ENCODE measurements around the gene NTM.

NTM gene

DNA sequence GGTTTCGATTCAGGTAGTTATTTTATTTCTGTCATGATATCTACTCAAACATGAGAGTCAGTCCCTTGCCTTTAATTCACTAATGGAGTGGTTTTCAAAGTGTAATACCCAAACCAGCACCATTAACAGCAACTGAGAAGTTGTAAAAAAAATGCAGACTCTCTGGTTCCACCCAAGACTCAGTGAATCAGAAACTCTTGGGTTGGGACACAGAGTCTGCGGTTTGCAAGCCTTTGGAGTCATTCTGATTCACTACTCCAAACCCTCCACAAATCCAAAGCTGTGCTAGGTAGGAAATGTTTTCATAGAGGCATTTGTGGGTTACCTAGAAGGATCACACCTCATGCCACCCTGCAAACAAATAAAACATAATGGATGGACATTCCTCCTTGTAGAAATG, 340.1 kb downstream of the NTM start:
- no peak for DNase-seq (ENCODE audit: low read depth in 1 of 2, low spot score in 1 of 2)

DNA sequence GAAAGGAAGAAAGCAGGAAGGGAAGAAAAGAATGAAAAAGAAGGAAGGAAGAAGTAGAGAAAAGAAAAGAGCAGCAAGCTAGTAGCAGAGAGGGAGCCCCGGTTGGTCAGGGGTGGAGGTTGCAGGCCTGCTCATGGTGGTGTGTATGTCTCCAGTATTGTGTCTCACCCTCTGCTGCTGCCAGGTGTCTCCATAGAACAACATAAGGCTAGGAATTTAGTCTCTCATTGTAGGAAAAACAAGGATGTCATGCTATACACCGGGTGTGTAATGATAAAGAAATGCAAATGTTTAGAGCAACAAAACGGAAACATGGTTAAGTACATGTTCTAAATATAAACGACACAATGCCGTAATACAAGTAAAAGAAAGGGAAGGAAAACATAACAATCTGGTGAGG, 342.5 kb downstream of the NTM start:
- DNase-seq (ENCODE audit: low read depth in 1 of 2, low spot score in 1 of 2): no peak

DNA sequence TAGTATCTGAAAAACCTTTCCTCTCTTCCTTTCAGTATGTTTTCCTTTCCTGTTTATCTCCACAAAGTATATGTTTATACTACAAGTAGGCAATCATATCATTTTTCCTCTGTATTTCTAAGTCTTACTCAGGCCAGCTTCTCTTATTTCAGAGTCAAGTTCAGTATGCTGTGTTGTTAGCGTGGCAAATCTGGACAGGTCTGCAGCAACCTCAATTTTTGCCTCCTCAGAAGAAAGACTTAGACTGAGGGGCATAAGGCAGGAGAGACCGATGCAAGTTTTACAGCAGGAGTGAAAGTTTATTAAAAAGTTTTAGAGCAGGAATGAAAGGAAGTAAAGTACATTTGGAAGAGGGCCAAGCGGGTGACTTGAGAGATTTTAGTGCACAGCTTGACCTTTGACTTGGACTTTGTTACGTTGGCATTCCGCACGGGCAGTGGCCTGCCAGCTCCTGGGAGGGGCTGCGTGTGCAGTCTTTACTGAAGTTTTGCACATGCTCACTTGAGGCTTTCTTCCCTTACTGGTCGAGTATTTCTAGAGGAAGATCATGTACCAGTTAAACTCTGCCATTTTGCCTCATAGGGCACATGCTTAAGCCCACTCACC, 343.2 kb downstream of the NTM start:
- no peak for DNase-seq (ENCODE audit: low read depth in 1 of 2, low spot score in 1 of 2)

DNA sequence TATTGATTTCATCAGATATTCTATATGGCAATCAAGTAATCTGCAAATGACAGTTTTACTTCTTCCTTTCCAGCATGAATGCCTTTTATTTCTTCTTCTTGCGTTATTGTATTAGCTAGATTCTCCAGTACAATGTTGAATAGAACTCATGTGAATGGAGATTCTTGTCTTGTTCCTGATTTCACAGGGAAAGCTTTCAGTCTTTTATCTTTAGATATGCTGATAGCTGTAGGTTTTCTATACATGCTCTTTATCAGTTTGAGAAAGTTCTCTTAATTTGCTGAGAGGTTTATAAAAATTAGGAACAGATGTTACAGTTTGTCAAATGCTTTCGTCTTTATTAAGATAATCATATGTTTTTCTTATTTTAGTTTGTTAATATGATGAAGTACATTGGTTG, 347.2 kb downstream of the NTM start:
- no peak for DNase-seq (ENCODE audit: low read depth in 1 of 2, low spot score in 1 of 2)

DNA sequence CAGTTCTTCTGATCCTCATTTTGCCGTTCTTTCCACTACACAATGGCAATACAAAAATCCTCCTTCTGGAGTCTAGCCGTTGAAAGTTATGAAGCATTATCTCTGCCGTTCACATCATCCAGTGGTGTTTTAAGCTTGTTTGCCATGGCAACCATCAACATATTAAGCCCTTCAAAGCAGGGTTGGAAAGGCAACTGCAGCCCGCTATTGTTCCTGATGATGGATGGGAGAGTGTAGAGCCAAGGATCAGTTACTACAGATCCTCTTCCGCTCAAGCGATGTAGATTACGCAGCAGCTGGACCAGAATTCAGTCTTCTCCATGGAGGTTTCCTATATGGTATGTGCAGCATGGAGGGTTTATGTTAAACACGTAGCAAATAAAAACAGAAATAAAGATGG, 352.7 kb downstream of the NTM start:
- DNase-seq (ENCODE audit: low read depth in 1 of 2, low spot score in 1 of 2): no peak

DNA sequence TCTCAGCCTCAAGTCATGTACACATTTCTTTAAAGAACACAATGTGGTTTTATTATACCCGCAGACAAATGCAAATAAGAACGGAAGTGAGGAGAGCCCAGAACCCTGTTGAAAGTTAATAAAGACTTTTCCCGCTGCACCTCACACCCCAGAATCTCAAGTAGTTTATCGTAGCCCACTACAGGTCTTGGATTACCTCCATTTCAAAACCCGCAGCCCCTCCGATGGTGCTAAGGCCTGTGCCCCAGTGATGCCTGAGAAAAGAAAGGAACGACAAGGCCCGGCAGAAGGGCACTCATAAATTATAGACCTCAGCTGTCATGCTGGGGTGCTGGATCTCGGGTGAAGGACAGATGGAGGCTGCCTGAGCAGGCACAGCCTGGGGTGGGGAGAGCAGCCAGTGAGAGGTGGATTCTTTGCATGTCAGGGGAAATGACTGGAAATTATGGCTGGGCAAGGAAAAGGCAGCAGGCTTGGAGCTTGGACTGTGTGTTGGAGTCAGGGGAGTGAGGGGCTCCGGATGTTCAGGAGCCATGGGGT, 354.1 kb downstream of the NTM start:
- DNase-seq (ENCODE audit: low read depth in 1 of 2, low spot score in 1 of 2): no peak

DNA sequence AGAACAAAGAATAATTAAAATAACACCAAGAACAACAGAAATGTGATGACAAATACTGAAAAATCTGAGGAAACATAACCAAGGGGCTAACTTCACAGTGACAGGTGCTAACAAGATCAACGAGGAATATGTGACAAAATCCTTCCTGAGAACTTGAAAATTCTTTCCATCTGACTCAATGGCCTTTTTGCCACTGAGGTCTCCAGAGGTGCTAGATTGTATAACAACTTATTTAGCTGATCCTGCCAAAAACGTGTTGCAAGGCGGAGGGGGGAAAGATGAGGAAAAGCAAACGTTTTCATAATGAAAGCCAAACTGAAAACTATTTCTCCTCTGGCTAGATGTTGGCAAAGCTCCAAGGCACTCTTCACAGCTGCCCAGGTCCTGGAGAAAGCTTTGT, 364.5 kb downstream of the NTM start:
- no peak for DNase-seq (ENCODE audit: low read depth in 1 of 2, low spot score in 1 of 2)

DNA sequence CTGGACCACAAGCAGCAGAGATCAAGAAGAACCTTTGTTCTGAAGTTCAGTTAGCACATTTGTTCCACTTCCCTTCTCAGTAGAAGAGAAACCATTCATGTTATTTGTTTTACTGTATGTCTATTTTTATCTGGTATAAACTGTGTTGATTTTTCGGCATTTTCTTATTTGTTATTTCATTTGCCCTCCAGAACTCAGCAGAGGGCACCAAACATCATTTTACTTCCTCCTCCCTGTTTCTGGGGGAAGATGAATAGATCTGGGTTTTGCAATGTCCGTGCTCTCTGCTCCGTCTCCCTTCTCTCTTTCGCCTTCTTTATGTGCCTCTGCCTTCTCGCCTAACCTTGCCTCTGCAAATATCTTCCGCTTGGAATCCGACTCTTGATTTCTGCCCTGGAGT, 366.9 kb downstream of the NTM start:
- DNase-seq (ENCODE audit: low read depth in 1 of 2, low spot score in 1 of 2): no peak

DNA sequence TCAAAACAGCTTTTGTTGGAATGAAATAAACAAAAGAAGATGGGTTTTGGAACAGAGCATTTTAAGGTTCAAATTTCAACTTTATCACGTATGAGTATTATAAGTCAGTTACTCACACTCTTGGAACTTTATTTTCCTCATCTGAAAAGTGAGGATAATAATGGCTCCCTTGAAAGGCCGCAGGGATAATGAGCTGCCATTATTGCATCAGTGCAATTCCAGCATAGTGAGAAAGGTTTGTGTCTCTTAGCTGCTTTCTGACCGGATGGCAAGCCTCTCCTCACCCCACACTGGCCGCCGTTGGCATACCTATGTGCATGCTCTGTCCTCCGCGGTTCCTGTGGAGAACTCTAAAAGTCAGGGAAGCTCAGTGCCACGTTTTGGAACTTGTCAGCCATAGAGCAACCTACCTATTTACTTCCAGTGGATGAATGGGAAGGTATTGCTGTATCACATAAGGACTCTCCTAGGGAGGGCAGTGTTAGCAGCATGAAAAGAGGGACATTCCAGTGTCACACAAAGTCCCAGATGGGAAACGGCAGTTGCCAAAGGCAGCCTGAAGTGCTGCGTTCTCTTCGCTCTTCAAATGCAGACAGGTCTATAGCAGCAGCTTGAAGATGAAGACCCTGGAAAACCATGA, 368.9 kb downstream of the NTM start:
- DNase-seq (ENCODE audit: low read depth in 1 of 2, low spot score in 1 of 2): no peak

DNA sequence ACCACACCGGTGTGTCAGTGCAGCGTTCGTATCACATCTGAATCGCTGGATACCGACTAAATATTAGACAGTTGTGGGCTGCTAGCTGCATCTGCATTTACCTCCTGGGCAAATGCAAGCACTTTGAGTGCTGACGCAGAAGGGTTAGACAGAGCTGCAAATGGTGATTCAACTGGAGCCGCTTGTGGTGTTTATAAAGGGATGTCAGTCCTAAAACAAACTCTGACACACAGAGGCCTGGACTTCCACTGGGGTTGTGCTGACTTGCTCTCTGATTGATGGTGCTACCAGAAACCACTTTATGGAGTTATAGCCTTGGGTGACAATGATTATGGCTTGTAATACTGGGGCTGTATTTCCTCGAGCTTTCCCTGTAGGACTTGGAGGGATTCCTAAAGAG, 374.4 kb downstream of the NTM start:
- DNase-seq (ENCODE audit: low read depth in 1 of 2, low spot score in 1 of 2): no peak

DNA sequence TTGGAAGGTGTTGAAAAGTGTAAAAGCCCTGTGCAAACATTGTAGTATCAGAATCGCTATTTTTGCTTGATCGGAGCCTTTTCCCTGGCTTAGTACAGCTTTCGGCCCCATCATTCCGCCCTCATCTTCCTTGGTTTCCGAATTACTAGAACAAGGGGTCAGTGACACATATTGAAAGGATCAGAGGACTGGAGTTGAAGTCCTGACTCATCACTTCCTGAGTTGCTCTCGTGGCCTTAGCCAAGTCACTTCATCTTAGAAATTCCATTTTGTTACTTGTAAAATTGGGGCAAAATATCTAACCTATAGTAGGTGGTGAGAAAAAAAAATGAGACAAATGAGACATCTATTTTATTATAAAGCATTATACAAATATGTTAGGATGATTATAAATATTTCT, 375.0 kb downstream of the NTM start:
- DNase-seq (ENCODE audit: low read depth in 1 of 2, low spot score in 1 of 2): no peak

DNA sequence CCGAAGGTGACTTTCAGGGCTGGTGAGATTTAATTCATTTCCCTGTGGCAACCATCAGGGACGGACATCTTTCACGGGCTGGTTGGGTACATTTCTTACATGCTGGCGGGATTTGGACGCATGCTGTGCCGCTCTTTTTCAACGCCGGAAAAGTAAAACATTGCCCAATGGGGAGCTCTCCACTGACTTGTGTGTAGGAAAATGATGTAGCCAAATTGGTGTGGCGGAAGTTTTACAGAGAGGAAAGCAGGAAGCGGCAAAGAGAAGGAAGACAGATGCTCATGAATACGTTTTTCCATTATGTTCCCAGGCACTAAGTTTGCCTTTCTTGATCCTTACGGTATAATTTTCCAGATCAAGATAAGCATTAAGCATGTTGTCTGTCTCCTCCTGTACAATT, 375.8 kb downstream of the NTM start:
- no peak for DNase-seq (ENCODE audit: low read depth in 1 of 2, low spot score in 1 of 2)

DNA sequence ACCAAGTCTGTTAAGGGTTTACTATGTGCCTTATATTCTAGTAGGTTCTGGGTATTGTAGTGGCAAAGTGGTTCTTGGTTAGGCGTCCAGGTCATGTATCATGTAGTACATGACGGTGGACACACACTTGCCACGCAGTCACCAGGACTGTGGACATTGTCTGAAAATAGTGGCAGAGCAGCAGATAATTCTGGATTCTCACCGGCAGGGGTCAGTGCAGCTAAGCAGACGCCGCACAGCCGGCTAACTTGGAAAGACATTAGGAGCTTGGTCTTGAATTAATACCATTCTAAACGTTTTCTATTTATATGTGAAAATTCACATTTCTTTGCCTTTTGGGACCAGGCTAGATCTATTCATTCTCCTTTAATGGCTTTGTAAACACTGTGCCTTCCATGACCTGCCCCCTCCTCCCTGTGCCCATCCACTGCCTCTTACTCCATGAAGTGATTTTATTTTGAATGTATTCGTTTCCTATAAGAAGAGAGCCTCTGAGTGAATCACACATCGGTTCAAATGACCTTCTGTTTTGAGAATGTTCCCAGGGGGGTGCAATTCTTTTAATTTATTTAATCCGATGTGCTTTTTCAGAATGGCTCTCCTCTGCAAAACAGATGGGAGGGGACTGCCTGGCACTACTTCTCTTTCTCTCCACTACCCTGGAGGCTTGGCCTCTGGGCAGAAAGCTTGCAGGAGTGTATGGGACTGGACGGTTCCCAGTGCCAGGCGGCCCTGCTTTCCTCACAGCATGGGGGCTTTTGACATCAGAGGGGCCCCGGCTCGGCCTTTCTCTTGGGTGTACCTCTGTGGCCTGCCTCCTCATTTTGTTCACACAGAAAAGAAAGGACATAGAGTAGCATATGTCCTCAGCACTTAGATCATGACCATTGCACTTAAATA, 378.0 kb downstream of the NTM start:
- no peak for DNase-seq (ENCODE audit: low read depth in 1 of 2, low spot score in 1 of 2)

DNA sequence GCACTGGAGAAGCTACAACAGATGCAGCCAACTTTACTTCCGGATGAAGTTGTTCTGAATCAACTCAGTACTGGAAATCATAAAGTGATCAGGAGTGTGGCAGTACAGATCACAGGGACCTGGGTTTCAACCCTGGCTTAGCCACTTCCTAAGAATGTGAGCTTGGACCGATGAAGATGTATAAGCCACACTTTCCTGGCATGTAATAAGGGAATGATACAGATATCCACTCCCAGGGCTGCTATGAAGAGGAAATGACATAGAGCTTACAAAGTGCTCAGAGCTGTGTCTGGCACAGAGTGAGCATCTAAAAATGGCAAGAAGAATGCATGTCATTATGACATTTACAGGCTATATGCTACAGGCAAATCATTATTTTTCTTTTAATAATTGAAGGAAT, 378.7 kb downstream of the NTM start:
- DNase-seq (ENCODE audit: low read depth in 1 of 2, low spot score in 1 of 2): no peak

DNA sequence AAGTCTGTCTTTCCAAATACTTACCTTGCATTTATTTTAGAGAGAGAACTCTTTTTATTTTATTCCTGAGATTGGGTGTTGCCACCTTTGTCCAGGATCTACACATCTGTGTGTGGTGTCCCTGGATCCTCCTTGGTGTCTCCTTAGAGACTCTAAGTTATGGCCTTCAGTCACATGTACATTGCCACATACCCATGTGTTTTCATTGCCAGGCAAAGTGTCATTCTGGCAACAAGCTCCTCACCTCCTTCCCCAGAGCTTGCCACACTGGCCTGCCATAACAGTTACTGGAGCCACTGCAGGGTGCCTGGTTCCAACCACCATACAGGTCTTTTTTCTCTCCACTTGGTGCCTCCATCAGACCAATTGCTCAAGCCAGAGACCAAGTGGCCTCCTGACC, 379.7 kb downstream of the NTM start:
- no peak for DNase-seq (ENCODE audit: low read depth in 1 of 2, low spot score in 1 of 2)

DNA sequence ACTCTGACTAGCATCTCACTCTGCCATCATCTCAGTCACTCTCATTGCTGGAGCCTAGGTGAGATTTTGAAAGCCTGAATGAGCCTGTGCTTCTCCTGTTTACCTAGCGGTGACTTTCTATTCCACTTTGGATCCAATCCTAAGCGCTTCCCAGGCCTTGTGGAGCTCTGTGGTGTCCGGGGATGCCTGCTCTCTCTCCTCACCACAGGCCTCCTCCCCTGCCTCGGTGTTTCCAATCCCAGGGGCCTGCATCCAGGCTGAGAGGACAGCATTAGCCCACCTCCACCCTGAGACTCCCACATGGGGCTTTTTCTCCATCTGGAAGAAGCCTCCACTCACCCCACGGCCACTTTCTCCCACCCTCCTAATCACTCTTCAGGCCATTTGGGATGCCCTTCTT, 380.3 kb downstream of the NTM start:
- DNase-seq (ENCODE audit: low read depth in 1 of 2, low spot score in 1 of 2): no peak

DNA sequence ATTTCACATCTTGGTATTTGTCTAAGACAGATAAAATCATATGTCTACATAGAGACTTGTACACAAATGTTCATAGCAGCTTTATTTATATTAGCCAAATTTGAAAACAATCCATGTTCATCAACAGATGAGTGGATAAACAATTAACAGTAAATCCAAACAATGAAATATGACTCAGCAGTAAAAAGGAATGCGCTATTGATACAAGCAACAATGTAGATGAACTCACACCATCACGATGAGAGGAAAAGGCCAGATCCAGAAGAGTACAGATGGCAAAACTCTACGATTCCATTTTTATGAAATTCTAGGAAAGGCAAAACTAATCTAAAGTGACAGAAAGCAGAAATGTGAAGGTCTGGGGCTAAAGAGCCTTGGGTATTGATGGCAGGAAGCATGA, 384.3 kb downstream of the NTM start:
- DNase-seq (ENCODE audit: low read depth in 1 of 2, low spot score in 1 of 2): no peak

DNA sequence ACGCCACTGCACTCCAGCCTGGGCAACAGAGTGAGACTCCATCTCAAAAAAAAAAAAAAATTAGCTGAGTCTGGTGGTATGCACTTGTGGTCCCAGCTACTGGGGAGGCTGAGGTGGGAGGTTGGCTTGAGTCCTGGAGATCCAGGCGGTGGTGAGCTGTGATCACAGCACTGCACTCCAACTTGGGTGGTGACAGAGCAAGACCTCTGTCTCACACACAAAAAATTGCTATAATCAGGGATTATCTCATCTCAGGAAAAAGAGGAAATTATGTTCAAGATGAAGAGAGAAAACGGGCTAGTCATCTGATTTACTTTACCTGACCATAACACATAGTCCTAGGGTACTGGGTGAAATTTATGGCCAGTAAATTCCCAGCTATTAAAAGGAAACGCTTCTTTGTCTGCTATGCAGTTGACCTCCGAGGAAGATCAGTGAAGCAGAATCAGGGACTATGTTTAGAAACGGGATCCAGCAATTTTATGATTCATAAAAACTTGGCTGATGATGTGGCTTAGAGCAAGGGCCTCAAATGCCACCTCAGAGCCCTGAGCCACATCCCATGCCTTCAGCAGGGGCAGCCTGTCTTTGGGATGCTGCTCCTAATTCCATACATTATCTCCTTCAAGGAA, 386.2 kb downstream of the NTM start:
- DNase-seq (ENCODE audit: low read depth in 1 of 2, low spot score in 1 of 2): no peak

DNA sequence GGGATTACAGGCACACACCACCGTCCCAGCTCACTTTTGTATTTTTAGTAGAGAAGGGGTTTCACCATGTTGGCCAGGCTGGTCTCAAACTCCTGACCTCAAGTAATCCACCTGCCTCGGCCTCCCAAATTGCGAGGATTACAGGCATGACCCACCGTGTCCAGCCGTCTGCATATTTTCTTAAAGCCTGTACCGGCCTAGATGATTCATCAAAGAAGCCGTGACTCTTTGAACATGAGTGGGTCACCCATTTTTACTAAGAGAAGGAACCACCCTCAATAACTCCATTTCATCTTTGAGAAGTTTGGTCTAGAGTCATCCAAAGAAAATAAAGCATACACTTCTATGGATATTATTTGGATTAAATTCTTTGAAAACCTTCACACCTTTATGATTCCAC, 388.3 kb downstream of the NTM start:
- no peak for DNase-seq (ENCODE audit: low read depth in 1 of 2, low spot score in 1 of 2)

DNA sequence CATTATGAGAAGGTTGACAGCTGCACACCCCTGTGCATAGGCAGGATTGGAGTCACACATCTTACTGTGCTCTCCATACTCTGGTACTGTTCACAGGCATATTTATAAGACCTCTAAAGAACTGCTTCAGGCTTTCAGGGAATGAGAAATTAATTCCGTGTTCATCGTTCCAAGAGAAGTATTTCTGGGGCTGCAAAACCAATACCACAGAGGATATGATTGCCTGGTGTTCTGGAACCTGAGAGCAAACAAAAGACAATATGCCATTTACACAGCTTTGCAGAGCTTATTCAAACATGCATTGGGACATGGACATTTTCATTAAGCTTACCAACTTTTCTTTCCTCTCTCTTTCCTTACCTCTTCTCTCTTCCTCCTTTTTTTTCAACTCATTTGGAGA, 388.7 kb downstream of the NTM start:
- DNase-seq (ENCODE audit: low read depth in 1 of 2, low spot score in 1 of 2): no peak
